Fibroblast of mammary gland (primary cell): Measurements from ENCODE around the gene PCNT.
A peak's percentile ranks its signal among the peaks of the same experiment; 100 is the strongest.
"Not testable (repeated sequence)": the region's sequence is repeated elsewhere in the genome, so short reads cannot be mapped to it uniquely, and the experiment has no call there.

Source experiments
- DNase-seq: peaks from one replicate; pipeline ENCODE4 v3.0.0-alpha.2; 2010; ENCODE audit warnings: low read depth
- H3K4me3 ChIP-seq: 2 replicates; pipeline ENCODE4 v1.5.1; 2011; ENCODE audit warnings: low read depth, mild to moderate bottlenecking, low read length, moderate library complexity; ENCODE audit not compliant: control insufficient read depth
- TF ChIP-seq, protein P1 (sequence below): conservative IDR thresholded peaks from 2 replicates; pipeline ENCODE4 v1.5.1; 2011; ENCODE audit warnings: low read depth, low read length, inconsistent platforms; ENCODE audit not compliant: control insufficient read depth, insufficient read depth

Gene PCNT

DNA sequence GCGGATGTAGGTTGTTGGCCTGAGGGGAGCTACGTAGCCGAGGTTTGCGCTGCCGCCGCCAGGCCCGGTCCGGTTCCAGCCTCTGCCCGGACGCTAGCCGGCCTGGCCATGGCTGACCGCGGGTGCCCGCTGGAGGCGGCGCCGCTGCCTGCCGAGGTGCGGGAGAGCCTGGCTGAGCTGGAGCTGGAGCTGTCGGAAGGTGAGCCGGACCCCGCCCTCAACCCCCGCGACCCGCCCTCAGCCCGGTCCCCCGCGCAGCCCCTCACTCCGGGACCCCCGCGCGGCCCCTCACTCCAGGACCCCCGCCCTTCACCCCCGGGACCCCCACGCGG is 135.0 kb downstream of the PCNT start:
- H3K4me3 ChIP-seq = peak overlapping the region; percentile 74
- TF ChIP-seq, protein P1, sequence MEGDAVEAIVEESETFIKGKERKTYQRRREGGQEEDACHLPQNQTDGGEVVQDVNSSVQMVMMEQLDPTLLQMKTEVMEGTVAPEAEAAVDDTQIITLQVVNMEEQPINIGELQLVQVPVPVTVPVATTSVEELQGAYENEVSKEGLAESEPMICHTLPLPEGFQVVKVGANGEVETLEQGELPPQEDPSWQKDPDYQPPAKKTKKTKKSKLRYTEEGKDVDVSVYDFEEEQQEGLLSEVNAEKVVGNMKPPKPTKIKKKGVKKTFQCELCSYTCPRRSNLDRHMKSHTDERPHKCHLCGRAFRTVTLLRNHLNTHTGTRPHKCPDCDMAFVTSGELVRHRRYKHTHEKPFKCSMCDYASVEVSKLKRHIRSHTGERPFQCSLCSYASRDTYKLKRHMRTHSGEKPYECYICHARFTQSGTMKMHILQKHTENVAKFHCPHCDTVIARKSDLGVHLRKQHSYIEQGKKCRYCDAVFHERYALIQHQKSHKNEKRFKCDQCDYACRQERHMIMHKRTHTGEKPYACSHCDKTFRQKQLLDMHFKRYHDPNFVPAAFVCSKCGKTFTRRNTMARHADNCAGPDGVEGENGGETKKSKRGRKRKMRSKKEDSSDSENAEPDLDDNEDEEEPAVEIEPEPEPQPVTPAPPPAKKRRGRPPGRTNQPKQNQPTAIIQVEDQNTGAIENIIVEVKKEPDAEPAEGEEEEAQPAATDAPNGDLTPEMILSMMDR = no peak
- DNase-seq = no peak

DNA sequence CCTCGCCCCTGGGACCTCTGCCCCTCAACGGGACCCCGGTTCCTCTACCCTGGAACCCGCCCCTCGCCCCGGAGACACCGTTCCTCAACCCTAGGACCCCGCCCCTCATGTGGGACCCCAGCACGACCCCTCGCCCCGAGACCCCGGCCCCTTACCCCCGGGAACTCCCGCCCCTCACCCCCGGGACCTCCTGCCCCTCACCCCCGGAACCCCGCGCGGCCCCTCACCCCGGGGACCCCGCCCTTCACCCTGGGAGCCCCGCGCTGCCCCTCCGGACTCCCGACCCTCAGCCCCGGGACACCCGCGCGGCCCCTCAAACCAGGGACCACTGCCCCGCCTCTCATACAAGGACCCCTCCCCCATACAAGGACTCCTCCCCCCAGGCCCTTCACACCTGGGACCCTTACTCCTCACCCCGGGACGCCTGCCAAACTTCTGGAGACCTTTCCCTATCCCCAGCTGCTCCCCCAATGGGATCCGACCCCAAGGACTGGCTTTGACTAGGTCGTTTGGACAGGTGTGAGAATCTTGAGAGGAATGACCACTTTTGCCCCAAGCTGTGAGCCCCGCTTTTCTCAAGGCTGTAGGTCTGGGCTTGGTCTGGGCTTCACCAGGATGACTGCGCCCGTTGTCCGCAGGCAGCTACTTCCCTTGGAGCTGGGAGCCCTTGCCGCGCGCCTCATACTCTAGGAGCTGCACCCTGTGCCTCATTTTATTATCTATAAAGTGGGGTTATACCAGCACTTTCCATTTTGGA is 135.6 kb downstream of the PCNT start:
- peak; percentile 44 for DNase-seq
- H3K4me3 ChIP-seq = peak overlapping the region; percentile 74
- TF ChIP-seq, protein P1 = no peak

DNA sequence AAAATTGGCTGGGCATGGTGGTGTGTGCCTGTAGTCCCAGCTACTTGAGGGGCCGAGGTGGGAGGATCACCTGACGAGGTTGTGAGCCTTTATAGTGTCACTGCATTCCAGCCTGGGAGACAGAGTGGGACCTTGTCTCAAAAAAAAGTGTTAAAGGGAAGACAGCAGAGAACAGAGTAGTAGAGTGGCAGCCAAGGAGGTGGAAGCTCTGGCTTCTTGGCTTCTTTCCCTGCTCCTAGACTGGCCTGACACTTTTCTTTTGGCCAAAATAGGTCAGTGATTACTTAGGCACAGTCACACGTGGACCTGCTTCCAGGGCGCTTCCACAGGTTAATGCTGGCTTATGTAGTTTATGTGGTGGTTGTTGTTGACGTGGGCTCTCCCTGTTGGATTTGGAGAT is 138.0 kb downstream of the PCNT start:
- no peak for DNase-seq
- TF ChIP-seq, protein P1 = no peak
- no peak overlapping the region for H3K4me3 ChIP-seq

DNA sequence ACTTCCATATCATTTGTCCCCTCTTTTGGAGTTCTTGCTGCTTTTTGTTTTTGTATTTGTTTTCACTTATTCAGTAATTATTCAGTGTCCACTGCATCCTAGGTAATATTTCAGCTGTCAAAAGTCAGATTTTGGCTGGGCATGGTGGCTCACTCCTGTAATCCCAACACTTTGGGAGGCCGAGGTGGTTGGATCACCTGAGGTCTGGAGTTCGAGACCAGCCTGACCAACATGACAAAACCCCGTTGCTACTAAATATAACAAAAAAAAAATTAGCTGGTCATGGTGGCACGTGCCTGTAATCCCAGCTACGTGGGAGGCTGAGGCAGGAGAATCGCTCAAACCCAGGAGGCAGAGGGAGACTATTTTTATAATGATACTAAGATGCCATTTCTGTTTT is 141.2 kb downstream of the PCNT start:
- not testable (repeated sequence) for H3K4me3 ChIP-seq, DNase-seq

DNA sequence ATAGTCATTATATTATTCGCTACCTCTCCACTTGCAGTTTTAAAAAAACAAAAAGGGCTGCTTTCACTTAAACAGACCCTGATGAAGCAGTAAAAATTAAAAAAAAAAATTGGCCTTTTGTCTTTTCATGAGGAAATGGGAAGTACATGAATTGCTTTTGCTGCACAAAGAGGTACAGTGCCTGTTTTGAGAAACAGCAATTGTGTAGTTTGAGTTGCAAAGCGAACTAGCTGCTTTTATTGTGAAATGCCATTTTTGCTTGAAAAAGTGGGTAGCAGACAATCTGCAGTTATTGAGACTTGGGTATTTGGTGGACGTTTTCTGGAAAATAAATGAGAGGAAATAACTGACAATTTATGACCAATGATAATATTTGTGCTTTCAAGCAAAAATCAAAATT is 141.7 kb downstream of the PCNT start:
- DNase-seq = no peak
- TF ChIP-seq, protein P1 = no peak

DNA sequence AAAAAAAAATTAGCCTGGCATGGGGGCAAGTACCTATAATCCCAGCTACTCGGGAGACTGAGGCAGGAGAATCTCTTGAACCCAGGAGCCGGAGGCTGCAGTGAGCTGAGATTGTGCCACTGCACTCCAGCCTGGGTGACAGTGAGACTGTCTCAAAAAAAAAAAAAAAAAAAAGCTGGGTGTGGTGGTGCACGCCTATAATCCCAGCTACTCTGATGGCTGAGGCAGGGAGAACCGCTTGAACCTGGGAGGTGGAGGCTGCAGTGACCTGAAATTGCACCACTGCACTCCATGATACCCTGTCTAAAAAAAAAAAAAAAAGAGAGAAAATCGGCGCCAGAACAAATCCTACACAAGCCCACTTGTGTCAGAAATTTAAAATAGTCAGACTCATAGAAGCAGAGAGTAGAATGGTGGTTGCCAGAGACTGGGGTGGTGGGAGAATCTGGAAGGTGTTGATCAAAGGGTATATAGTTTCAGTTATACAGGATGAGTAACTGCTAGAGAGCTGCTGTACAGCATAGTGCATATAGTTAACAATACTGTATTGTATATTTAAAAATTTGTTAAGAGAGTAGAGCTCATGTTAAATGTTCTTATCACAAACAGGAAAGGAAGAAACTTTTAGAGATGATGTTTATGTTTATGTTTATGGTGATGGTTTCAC is 144.3 kb downstream of the PCNT start:
- TF ChIP-seq, protein P1 = no peak
- DNase-seq = no peak
- no peak overlapping the region for H3K4me3 ChIP-seq

More for the DNA sequence above, 141.7 kb downstream of the PCNT start:
- H3K4me3 ChIP-seq = no peak overlapping the region

DNA sequence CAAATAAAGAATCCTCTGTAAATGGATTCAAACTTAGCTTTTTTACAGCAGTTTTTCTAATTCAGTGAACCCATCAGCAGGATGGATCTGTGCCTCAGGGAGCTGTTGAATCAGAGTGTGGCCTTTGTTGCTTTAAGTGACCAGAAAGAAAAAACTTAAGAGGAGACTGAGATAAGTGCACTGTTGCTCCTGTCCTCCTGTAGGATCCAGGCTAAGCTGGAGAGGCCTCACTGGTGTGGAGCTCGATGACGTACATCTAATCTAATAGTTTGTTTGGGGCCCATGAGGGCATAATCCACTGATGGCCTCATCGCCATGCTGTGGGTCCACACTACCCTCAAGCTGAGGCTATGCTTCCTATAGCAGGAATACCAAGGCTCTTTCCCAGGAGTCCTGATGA is 145.3 kb downstream of the PCNT start:
- TF ChIP-seq, protein P1 = no peak
- no peak overlapping the region for H3K4me3 ChIP-seq
- DNase-seq = no peak
